ENCODE measurements around the gene MAPK12. TPM values are rescaled to one million over a fixed set of nuclear protein-coding genes. Genes with fewer than 3 reads are reported as not detected.

The MAPK12 gene
- 54.9 and 65.7 TPM in 2 replicates for total RNA-seq (2013; cell fraction: nucleolus; rRNA removed)
- total RNA-seq (2014; rRNA removed) (22.8 and 23.0 TPM in 2 replicates), total RNA-seq (2014; rRNA removed; fragmentation: Illumina TruSeq; extraction: Trizol) (14.5 and 16.5 TPM in 2 replicates), total RNA-seq (2021) (34.0 and 38.9 TPM in 2 replicates), polyA plus RNA-seq (2011; rRNA removed) (7.5 and 16.1 TPM in 2 replicates), polyA plus RNA-seq (2014; fragmentation: Illumina TruSeq; extraction: Trizol) (3.6 and 16.1 TPM in 2 replicates), polyA plus RNA-seq (2014; fragmentation: Nextera tagmentation; extraction: Ambion mirVana) (1 to 10 TPM; 1.1 to 3.8 TPM), polyA plus RNA-seq (2014; rRNA removed) (32.0 and 33.2 TPM in 2 replicates), polyA plus RNA-seq (2016; fragmentation: Nextera tagmentation; extraction: Ambion mirVana) (10 to 100 TPM in 1 of 2 experiments, 1 to 10 TPM in 1; 9.5 to 17.1 TPM), polyA minus RNA-seq (2011; rRNA and poly(A)+ RNA removed) (12.6 and 18.3 TPM in 2 replicates), Bru-seq, nascent RNA (percentile 57 among the genes with signal in this experiment), BruChase-seq, experiment 1, labeled RNA remaining after a 6-hour chase (percentile 67 among the genes with signal in this experiment), BruChase-seq, experiment 2, labeled RNA remaining after a 2-hour chase (percentile 58 among the genes with signal in this experiment)
- polyA plus RNA-seq (2011; ENCODE audit: low read depth): 6.8 TPM
- polyA plus RNA-seq (2011; cell fraction: cytosol; rRNA removed): 22.6 and 27.5 TPM in 2 replicates
- 130 and 145 TPM in 2 replicates for polyA plus RNA-seq (2011; cell fraction: nucleus; rRNA removed)
- polyA plus RNA-seq (2012): 15.0 and 21.3 TPM in 2 replicates
- polyA minus RNA-seq (2011; cell fraction: cytosol; rRNA and poly(A)+ RNA removed): 7.8 and 10.4 TPM in 2 replicates
- 25.1 and 35.3 TPM in 2 replicates for polyA minus RNA-seq (2011; cell fraction: nucleus; rRNA and poly(A)+ RNA removed)
- long read RNA-seq, experiment 1, partial matches to known transcripts: 1 of 4 reads
- long read RNA-seq, experiment 1, other reads (novel, unspliced or antisense): 2 of 4 reads
- long read RNA-seq, experiment 2, partial matches to known transcripts: 3 of 4 reads
- long read RNA-seq, experiment 2, other reads (novel, unspliced or antisense): 1 of 4 reads

GRCh38 chr22:50261615-50262459 lies at the start of gene MAPK12:
MAPK12 (minus strand) TSS chr22:50261683; CDS start chr22:50261509, 174 bp downstream.
- WGBS (ENCODE audit: insufficient coverage, insufficient replicate concordance, low lambda C conversion rate, missing lambda C conversion rate): 4% methylated on average over 21 of the region's 61 CpGs
- CTCF ChIA-PET: interaction anchor here (1.0 to 1.7 kb wide), 7 partner anchors 9 to 80 kb away, joined by 3 to 10 read pairs (median 4); partner anchors contain the start of gene HDAC10
- intact Hi-C loops (cut with micrococcal nuclease; ENCODE audit: unreplicated experiment): no loop called here

More at GRCh38 chr22:50261615-50262459, at the start of gene MAPK12:
- Histone ChIP-seq H3K9ac (ENCODE audit: control insufficient read depth, insufficient read depth, low read length) (peak within 1 kb of the TSS; percentile 73), H3K4me3 (peak within 1 kb of the TSS; percentile 89), H3K79me2 (ENCODE audit: control insufficient read depth, insufficient read depth, low read length) (peaks cover 8% of the 10 kb centered on the region), H3K9me3 (replicated peaks; ENCODE audit: control insufficient read depth, insufficient read depth, low read length) (no peaks in the 10 kb centered on the region), H3K4me1 (ENCODE audit: control insufficient read depth, insufficient read depth, low read length) (peaks cover 14% of the 10 kb centered on the region), H3K27me3 (replicated peaks in 1 of 2; ENCODE audit: control insufficient read depth in 2 of 2, insufficient read depth in 2 of 2, low read length in 1 of 2) (no peaks in the 10 kb centered on the region), H3K27ac (ENCODE audit: control insufficient read depth, insufficient read depth) (peak within 1 kb of the TSS; percentile 52), H2AFZ (ENCODE audit: control insufficient read depth, low read depth, low read length) (peak within 1 kb of the TSS; percentile 28), H3K4me2 (ENCODE audit: control insufficient read depth, insufficient read depth) (peak within 1 kb of the TSS; percentile 98), H4K20me1 (ENCODE audit: control insufficient read depth, insufficient read depth) (no peaks in the 10 kb centered on the region), H3K36me3 (ENCODE audit: control insufficient read depth in 2 of 2, insufficient read depth in 2 of 2, low read length in 1 of 2) (no peaks in the 10 kb centered on the region; a peak in 1 of 4 replicates)
- peak; percentile 78 for ATAC-seq
- no peak for FAIRE-seq
- RAD21 ChIA-PET (ENCODE audit: unreplicated experiment): interaction anchor here (0.7 to 0.9 kb wide), 3 partner anchors 9 to 154 kb away, joined by 3 to 6 read pairs (median 4); partner anchors contain the start of gene HDAC10
- TF ChIP-seq MEF2B (IDR thresholded peaks at IDR 0.05; ENCODE audit: partially characterized antibody, poor library complexity, severe bottlenecking) (no peak), GATAD2B (conservative IDR thresholded peaks at IDR 0.05; ENCODE audit: low read depth) (0 out of 2 replicates have a peak, but pooled peaks have one; percentile 18), STAT1 (conservative IDR thresholded peaks at IDR 0.05) (no peak), POLR2A (IDR thresholded peaks at IDR 0.05; ENCODE audit: low read depth, low read length) (peak; percentile 25), CHD2 (IDR thresholded peaks at IDR 0.05; ENCODE audit: borderline replicate concordance, low read depth, low read length) (0 out of 2 replicates have a peak, but pooled peaks have one; percentile 18), BHLHE40 (IDR thresholded peaks at IDR 0.05; ENCODE audit: borderline replicate concordance in 1 of 2, low read depth in 2 of 2, low read length in 1 of 2) (peak; percentile 88 to 96), PKNOX1 (IDR thresholded peaks at IDR 0.05) (no peak), USF2 (IDR thresholded peaks at IDR 0.05; ENCODE audit: borderline replicate concordance, low read depth, low read length) (peak; percentile 21), HCFC1 (IDR thresholded peaks at IDR 0.05; ENCODE audit: low read length) (no peak), CHD1 (IDR thresholded peaks at IDR 0.05; ENCODE audit: low read depth, low read length) (no peak), CHD4 (IDR thresholded peaks at IDR 0.05) (no peak), RAD51 (IDR thresholded peaks at IDR 0.05) (no peak), EGR1 (IDR thresholded peaks at IDR 0.05; ENCODE audit: borderline replicate concordance in 1 of 2, low read depth in 2 of 2, low read length in 2 of 2) (0 out of 3 replicates have a peak, but pooled peaks of 1 of the 2 experiments have one; percentile 2), SMARCA5 (IDR thresholded peaks at IDR 0.05) (0 out of 2 replicates have a peak, but pooled peaks have one; percentile 11), USF1 (IDR thresholded peaks at IDR 0.05; ENCODE audit: borderline replicate concordance, extremely low read length, insufficient read depth, low read depth, low read length) (peak; percentile 84), DPF2 (IDR thresholded peaks at IDR 0.05) (0 out of 2 replicates have a peak, but pooled peaks have one; percentile 17)
- in situ Hi-C loops (cut with MboI): no loop called here
- SMC1A ChIA-PET (ENCODE audit: uncharacterized antibody, unreplicated experiment): interaction anchor here (1.2 to 1.4 kb wide), 2 partner anchors 10 to 11 kb away, joined by 3 read pairs; partner anchors contain the start of gene HDAC10
- DNase-seq (ENCODE audit: low read depth, low spot score): no peak
- no TSS peak for BruUV-seq (replicated peaks)
- POLR2A ChIA-PET: interaction anchor here (0.5 to 3.3 kb wide), 4 partner anchors 10 to 69 kb away, joined by 3 to 15 read pairs (median 4); partner anchors contain the start of gene HDAC10
